GM12891 (cell line): ENCODE results near the gene KCTD21.

Experiments used
- PAX5 ChIP-seq: IDR thresholded peaks from 2 replicates; pipeline ENCODE4 v1.6.1; 2011; ENCODE audit warnings: low read length, moderate library complexity, mild to moderate bottlenecking; ENCODE audit not compliant: insufficient read depth, severe bottlenecking
- POLR2A ChIP-seq: IDR thresholded peaks from 2 replicates; pipeline ENCODE4 v1.6.1; 2011; ENCODE audit warnings: low read depth, low read length, control low read depth
- POLR2AphosphoS5 ChIP-seq: IDR thresholded peaks from 2 replicates; pipeline ENCODE4 v1.6.1; 2011; ENCODE audit warnings: low read depth, low read length, control low read depth
- POU2F2 ChIP-seq: IDR thresholded peaks from 2 replicates; pipeline ENCODE4 v1.6.1; 2011; ENCODE audit warnings: low read depth, mild to moderate bottlenecking, control low read depth, low read length, moderate library complexity
- SPI1 ChIP-seq: IDR thresholded peaks from 2 replicates; pipeline ENCODE4 v1.6.1; 2011; ENCODE audit warnings: low read depth, low read length, control low read depth
- TAF1 ChIP-seq: IDR thresholded peaks from 2 replicates; pipeline ENCODE4 v1.6.1; 2011; ENCODE audit warnings: low read depth, low read length, control low read depth

DNA sequence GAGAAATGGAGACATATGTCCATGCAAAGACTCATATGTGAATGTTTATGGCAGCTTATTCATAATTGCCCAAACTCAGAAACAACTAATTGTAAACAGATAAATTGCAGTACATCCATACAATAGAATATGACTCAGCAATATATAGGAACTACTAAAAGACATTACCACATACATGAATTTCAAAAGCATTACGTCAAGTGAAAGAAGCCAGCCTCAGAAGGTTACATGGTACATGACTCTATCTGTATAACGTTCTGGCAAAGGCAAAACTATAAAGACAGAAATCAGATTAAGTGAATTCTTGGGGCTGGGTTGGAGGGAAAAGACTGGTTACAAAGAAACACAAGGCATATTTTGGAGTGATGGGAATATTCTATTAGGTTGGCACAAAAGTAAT is 7.2 kb downstream of the KCTD21 start:
- no peak for TF ChIP-seq SPI1
- no peak for TF ChIP-seq POLR2A
- TF ChIP-seq POLR2AphosphoS5: no peak
- TF ChIP-seq TAF1: no peak
- no peak for TF ChIP-seq POU2F2
- TF ChIP-seq PAX5: no peak
